Measurements from ENCODE around the gene BDKRB2.

The BDKRB2 gene

DNA sequence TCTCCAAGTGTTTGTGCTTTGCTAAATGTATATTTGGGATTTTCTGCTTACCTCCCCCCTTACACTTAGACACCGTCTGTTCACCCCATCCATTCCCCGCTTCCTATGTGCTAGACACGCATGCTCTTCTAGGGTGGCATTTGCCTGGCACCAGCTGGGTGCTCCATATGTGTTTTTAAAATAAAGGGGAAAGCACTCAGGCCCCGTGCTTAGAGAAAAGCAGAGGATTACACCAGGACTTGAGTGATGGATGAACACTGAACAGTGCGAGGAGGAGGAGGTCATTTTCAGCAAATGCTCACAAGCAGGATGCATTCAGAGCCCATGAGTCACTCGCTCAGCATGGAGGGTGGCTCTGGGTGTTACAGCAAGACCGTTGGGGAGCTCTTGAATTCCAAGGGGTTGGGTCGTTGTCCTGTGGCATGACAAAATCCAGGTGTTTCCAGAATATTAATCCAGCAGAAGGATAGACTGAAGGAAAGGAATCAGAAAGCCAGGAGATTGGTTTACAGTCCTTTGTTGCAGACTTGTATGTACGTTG, 48.4 kb downstream of the BDKRB2 start:
- TF ChIP-seq POU2F2 (IDR thresholded peaks at IDR 0.05; ENCODE audit: low read depth, low read length) (no peak), PAX5 (IDR thresholded peaks at IDR 0.05; ENCODE audit: insufficient read depth, low read length, severe bottlenecking) (no peak)
- FAIRE-seq (no peak), DNase-seq (ENCODE audit: insufficient read length, low spot score) (no peak)

DNA sequence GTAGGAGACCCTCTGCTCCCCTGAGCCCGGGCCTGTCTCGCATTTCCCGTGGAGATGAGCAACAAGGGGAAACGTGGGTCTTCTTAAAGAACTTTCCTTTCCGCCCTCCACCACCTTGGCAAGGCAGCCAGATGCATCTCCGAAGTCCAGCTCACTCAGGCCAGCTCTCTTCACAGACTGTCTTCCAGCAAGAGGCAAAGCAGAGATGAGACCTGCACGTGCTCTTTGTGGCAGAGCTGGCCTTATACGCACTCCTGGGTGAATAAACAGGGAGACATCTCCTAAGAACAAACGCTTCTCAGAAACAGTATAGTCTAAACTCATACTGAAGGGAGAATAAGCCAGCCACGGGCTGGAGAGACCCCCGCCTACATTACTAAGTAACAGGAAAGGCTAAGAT, 50.0 kb downstream of the BDKRB2 start:
- FAIRE-seq = no peak
- no peak for DNase-seq (ENCODE audit: insufficient read length, low spot score)
- TF ChIP-seq POU2F2 (IDR thresholded peaks at IDR 0.05; ENCODE audit: low read depth, low read length) (no peak), POLR2AphosphoS5 (IDR thresholded peaks at IDR 0.05; ENCODE audit: low read depth, low read length) (no peak), POLR2A (IDR thresholded peaks at IDR 0.05; ENCODE audit: low read depth, low read length) (no peak), PAX5 (IDR thresholded peaks at IDR 0.05; ENCODE audit: insufficient read depth, low read length, severe bottlenecking) (no peak), TAF1 (IDR thresholded peaks at IDR 0.05; ENCODE audit: low read depth, low read length) (no peak), SPI1 (IDR thresholded peaks at IDR 0.05; ENCODE audit: low read depth, low read length) (no peak)

DNA sequence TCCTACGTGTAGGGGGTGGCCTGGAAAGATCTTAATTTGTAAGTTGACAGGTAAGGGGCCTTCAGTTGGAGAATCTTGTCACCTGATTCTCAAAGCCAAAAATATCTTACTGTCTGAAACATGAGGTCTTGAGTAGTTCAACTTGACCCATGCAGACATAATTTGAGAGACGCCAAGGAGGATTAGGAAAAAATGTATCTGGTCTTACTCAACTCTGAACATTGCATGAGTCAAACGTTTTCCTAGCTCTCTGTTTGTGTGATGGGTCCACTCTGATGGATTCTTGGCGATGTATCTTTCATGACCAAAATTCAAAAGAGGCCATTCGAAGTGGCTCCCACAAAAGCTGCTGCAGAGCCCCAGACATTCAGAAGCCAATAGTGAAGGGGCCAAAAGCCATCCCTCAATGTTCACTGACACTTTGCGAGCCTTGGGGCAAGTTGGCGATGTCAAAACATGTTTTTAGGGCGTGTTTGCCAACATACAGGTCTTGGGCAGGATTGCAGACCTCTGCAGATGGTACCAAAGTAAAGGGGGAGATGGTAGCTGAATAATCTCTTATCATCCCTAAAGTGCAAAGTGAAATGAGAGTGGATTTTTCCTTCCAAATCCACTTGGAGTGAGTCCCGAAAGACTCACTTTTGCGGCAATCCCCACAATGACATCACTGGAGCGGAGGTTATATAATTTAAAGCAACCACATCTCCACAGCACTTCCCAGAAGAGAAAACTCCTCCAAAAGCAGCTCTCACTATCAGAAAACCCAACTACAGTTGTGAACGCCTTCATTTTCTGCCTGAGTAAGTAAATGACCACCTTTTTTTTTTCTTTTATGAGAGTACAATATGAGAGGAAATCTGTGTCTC, 51.1 kb downstream of the BDKRB2 start, which contains the start of gene BDKRB1:
TSS of gene BDKRB1 (plus strand) at position 710 of the 866 bp plus-strand sequence. CDS start 7,473 bp downstream, outside the sequence.
- FAIRE-seq = no peak
- TF ChIP-seq SPI1 (IDR thresholded peaks at IDR 0.05; ENCODE audit: low read depth, low read length) (no peak), POLR2A (IDR thresholded peaks at IDR 0.05; ENCODE audit: low read depth, low read length) (no peak), POU2F2 (IDR thresholded peaks at IDR 0.05; ENCODE audit: low read depth, low read length) (no peak), POLR2AphosphoS5 (IDR thresholded peaks at IDR 0.05; ENCODE audit: low read depth, low read length) (no peak), PAX5 (IDR thresholded peaks at IDR 0.05; ENCODE audit: insufficient read depth, low read length, severe bottlenecking) (no peak), TAF1 (IDR thresholded peaks at IDR 0.05; ENCODE audit: low read depth, low read length) (no peak)
- DNase-seq (ENCODE audit: insufficient read length, low spot score) = no peak

DNA sequence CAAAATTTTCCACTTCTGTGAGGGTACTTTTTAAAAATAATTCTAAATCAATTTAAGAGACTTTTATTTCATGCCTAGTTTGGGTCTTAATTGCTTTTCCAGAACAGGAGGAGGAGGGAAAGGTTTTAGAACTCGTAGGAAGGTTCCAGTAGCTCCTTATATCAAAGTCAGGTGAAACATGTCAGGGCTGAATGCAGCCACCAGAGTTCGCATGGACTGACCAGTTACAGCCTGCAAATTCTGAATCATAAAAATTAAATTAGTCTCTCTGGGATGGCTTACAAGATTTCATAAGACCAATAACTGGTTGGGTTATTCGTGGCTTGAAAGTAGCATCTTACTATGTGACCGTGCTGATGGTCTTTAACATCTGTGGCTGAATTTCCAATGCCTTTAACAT, 51.8 kb downstream of the BDKRB2 start:
- FAIRE-seq (no peak), DNase-seq (ENCODE audit: insufficient read length, low spot score) (no peak)
- TF ChIP-seq SPI1 (IDR thresholded peaks at IDR 0.05; ENCODE audit: low read depth, low read length) (no peak), POU2F2 (IDR thresholded peaks at IDR 0.05; ENCODE audit: low read depth, low read length) (no peak), POLR2AphosphoS5 (IDR thresholded peaks at IDR 0.05; ENCODE audit: low read depth, low read length) (no peak), PAX5 (IDR thresholded peaks at IDR 0.05; ENCODE audit: insufficient read depth, low read length, severe bottlenecking) (no peak), TAF1 (IDR thresholded peaks at IDR 0.05; ENCODE audit: low read depth, low read length) (no peak), POLR2A (IDR thresholded peaks at IDR 0.05; ENCODE audit: low read depth, low read length) (no peak)

DNA sequence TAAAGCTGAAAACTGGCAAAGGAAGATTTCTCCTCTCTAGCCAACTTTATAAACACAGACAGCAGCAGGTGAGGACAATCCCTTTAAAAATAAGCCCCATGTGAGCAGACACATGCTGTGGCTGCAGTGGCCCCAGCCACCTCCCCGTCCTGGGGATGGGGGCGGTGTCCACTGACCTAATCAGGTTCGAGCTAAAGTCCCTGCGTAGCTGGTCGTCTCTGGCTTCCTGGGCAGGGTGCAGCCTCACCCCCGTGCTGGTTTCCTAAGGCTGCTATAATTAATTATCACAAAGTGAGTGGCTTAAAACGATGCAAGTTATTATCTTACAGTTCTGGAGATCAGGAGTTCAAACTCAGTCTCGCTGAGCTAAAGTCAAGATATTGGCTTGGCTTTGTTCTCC, 52.4 kb downstream of the BDKRB2 start:
- DNase-seq (ENCODE audit: insufficient read length, low spot score) = no peak
- no peak for FAIRE-seq
- TF ChIP-seq POU2F2 (IDR thresholded peaks at IDR 0.05; ENCODE audit: low read depth, low read length) (no peak), POLR2A (IDR thresholded peaks at IDR 0.05; ENCODE audit: low read depth, low read length) (no peak), POLR2AphosphoS5 (IDR thresholded peaks at IDR 0.05; ENCODE audit: low read depth, low read length) (no peak), TAF1 (IDR thresholded peaks at IDR 0.05; ENCODE audit: low read depth, low read length) (no peak), SPI1 (IDR thresholded peaks at IDR 0.05; ENCODE audit: low read depth, low read length) (no peak), PAX5 (IDR thresholded peaks at IDR 0.05; ENCODE audit: insufficient read depth, low read length, severe bottlenecking) (no peak)

DNA sequence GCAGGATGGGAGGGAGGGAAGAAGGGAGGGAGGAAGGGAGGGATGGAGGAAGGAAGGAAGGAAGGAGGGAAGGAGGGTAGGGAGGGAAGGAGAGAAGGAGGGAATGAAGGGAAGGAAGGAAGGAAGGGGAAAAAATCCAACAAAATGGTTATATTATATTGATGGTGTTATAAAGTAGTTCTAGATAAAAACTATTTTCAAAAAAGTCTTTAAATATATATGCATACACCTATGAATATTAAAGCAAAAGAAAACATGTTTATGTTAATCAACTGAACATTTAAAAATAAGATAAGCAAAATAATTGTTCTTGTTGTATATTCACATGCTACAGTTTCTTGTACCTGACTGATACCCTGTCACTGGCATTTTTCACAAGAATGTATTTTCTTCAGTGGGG, 53.3 kb downstream of the BDKRB2 start:
- FAIRE-seq (no peak), DNase-seq (ENCODE audit: insufficient read length, low spot score) (no peak)
- no peak for TF ChIP-seq POLR2A (IDR thresholded peaks at IDR 0.05; ENCODE audit: low read depth, low read length)
- no peak for TF ChIP-seq SPI1 (IDR thresholded peaks at IDR 0.05; ENCODE audit: low read depth, low read length)
- TF ChIP-seq PAX5 (IDR thresholded peaks at IDR 0.05; ENCODE audit: insufficient read depth, low read length, severe bottlenecking) = no peak
- TF ChIP-seq TAF1 (IDR thresholded peaks at IDR 0.05; ENCODE audit: low read depth, low read length) = no peak
- no peak for TF ChIP-seq POU2F2 (IDR thresholded peaks at IDR 0.05; ENCODE audit: low read depth, low read length)
- no peak for TF ChIP-seq POLR2AphosphoS5 (IDR thresholded peaks at IDR 0.05; ENCODE audit: low read depth, low read length)

DNA sequence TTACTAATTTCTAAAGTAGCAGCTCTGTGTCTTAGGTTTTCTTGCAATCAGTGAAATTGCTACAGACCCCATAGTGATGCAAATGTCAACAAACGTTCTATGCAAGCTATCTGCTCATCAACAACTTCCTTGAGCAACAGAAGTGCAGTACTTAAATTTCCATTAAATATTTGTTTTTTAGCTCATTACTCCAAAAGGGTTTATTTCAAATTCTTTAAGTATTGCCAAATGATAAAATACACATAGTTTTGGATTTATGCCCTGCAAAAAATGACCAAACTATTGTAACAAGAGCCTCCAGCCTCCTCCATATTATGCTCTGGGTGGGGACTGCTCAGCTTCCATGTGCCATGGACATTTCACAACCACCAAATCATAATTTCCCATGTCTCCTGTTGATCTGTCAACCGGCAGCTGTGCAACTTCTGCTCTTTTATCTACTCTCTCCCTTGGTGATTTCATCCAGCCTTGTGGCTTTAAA, 55.7 kb downstream of the BDKRB2 start:
- no peak for FAIRE-seq
- TF ChIP-seq POLR2A (IDR thresholded peaks at IDR 0.05; ENCODE audit: low read depth, low read length) = no peak
- TF ChIP-seq POLR2AphosphoS5 (IDR thresholded peaks at IDR 0.05; ENCODE audit: low read depth, low read length) = no peak
- TF ChIP-seq PAX5 (IDR thresholded peaks at IDR 0.05; ENCODE audit: insufficient read depth, low read length, severe bottlenecking) = no peak
- no peak for TF ChIP-seq TAF1 (IDR thresholded peaks at IDR 0.05; ENCODE audit: low read depth, low read length)
- no peak for TF ChIP-seq SPI1 (IDR thresholded peaks at IDR 0.05; ENCODE audit: low read depth, low read length)
- TF ChIP-seq POU2F2 (IDR thresholded peaks at IDR 0.05; ENCODE audit: low read depth, low read length) = no peak
- no peak for DNase-seq (ENCODE audit: insufficient read length, low spot score)

DNA sequence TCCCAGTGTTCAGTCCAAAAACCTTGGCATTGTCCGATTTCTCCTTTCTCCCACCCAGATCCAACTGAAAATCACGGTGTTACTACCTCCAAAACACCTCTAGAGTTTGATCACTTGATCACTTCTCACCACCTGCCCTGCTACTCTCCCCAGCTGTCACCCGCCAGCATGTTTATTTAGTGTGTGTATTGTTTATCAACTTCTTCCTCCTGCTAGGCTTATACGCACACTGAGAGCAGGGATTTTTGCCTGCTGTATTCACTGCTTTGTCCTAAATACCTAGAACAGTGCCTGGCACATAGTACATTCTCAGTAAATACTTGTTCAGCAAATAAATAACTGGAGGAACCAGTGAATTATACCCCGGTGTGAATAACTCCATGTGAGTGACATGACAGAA, 56.4 kb downstream of the BDKRB2 start:
- FAIRE-seq (no peak), DNase-seq (ENCODE audit: insufficient read length, low spot score) (no peak)
- no peak for TF ChIP-seq TAF1 (IDR thresholded peaks at IDR 0.05; ENCODE audit: low read depth, low read length)
- TF ChIP-seq POLR2AphosphoS5 (IDR thresholded peaks at IDR 0.05; ENCODE audit: low read depth, low read length) = no peak
- no peak for TF ChIP-seq POLR2A (IDR thresholded peaks at IDR 0.05; ENCODE audit: low read depth, low read length)
- TF ChIP-seq PAX5 (IDR thresholded peaks at IDR 0.05; ENCODE audit: insufficient read depth, low read length, severe bottlenecking) = no peak
- TF ChIP-seq POU2F2 (IDR thresholded peaks at IDR 0.05; ENCODE audit: low read depth, low read length) = no peak
- TF ChIP-seq SPI1 (IDR thresholded peaks at IDR 0.05; ENCODE audit: low read depth, low read length) = no peak

DNA sequence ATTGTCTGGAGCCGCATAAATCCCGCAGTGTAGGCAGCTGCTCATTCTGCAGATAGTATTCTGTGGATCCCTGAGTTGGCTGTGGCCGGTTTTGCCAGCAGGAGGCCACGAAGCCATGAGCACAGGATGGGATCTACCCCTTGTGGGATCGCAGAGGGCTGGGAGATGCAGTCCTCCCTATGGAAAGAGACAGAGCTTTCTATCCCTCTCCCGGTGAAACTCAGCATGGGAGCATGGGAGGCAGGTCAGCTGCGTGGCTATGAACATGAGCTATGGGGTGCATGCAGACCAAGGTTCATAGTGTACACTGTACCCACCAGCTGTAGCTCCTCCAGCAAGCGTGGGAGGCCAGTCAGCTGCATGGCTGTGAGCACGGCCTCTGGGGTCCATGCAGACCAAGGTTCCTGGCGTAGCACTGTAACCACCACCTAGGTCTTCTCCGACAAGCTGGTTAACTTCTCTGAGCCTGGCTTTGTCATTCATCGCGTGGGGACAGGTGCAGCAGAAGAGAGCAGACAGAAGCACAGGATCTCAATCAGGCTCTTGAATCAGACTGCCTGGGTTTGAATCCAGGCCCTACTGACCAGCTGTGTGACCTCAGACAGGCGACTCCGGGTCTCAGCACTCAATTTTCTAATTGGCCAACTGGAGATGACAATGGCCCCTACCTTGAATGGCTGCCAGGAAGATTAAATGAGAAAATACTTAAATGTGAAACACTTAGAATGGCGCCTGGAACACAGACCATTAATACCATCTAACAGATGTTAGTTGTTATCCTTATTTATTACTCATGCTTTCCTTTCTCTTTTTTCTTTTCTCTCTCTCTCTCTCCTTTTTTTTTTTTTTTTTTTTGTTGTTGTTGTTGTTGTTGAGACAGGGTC, 57.4 kb downstream of the BDKRB2 start:
- no peak for FAIRE-seq
- DNase-seq (ENCODE audit: insufficient read length, low spot score) = no peak
- TF ChIP-seq POLR2A (IDR thresholded peaks at IDR 0.05; ENCODE audit: low read depth, low read length) (no peak), SPI1 (IDR thresholded peaks at IDR 0.05; ENCODE audit: low read depth, low read length) (no peak), TAF1 (IDR thresholded peaks at IDR 0.05; ENCODE audit: low read depth, low read length) (no peak), POU2F2 (IDR thresholded peaks at IDR 0.05; ENCODE audit: low read depth, low read length) (no peak), POLR2AphosphoS5 (IDR thresholded peaks at IDR 0.05; ENCODE audit: low read depth, low read length) (no peak), PAX5 (IDR thresholded peaks at IDR 0.05; ENCODE audit: insufficient read depth, low read length, severe bottlenecking) (no peak)
